Measurements from ENCODE around the gene P2RX6.

Gene P2RX6

DNA sequence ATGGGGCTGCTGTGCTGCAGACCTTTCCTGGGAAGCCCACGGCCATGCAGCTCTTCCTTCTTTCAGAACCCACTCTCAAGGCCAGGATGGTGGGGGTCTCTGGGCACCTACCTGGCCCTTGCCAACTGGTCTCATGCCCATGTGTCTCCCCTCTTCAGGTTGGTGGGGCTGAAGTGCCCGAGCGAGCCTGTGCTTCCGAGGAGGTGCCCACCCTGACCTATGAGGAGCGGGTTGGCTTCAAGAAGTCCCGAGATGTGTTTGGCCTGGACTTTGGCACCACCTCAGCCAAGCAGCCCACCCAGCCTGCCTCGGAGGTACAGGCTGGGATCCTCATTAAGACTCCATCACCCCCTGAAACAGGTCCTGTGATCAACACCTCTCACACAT, 22.9 kb upstream of the P2RX6 start:
- TF ChIP-seq, protein P1, sequence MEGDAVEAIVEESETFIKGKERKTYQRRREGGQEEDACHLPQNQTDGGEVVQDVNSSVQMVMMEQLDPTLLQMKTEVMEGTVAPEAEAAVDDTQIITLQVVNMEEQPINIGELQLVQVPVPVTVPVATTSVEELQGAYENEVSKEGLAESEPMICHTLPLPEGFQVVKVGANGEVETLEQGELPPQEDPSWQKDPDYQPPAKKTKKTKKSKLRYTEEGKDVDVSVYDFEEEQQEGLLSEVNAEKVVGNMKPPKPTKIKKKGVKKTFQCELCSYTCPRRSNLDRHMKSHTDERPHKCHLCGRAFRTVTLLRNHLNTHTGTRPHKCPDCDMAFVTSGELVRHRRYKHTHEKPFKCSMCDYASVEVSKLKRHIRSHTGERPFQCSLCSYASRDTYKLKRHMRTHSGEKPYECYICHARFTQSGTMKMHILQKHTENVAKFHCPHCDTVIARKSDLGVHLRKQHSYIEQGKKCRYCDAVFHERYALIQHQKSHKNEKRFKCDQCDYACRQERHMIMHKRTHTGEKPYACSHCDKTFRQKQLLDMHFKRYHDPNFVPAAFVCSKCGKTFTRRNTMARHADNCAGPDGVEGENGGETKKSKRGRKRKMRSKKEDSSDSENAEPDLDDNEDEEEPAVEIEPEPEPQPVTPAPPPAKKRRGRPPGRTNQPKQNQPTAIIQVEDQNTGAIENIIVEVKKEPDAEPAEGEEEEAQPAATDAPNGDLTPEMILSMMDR (IDR thresholded peaks at IDR 0.05; ENCODE audit: borderline replicate concordance, insufficient read depth, low read depth, low read length) = no peak
- no peak overlapping the region for H3K4me3 ChIP-seq (ENCODE audit: low read depth, low read length)

DNA sequence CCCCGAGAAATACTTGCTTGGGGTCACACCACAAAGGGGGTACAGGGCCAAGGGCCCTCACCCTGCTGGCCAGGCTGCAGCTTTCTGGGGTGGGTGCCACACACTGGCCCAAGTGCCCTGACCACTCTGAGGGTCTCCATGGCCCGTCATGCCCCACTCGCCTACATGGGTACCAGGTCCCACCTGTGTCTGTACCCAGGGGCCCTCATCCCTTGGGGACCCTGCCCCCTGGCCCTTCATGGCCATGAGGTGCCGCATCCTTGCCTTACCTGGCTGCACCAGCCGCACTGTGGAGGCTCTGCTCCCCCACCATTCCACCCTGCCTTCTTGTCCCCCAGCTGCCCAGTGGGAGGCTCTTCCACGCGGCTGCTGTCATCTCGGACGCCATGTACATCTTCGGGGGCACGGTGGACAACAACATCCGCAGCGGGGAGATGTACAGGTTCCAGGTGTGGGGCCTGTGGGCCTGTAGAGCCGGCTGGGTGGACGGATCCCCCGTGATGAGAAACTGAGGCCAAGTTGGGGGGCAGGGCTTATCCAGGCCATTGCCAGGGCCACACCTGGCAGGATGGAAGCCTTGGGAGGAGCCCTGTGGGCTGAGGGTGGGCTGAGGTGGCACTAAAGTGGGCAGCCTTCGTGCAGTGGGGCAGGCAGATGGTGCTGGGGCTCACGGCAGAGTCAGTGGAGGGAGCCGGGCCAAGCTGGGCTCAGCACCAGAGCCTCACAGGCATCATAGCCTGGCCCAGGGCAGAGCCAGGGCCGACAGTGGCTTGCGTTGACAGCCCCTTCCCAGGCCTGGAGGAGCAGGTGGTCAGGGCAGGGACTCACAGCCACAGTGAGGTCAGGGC, 22.3 kb upstream of the P2RX6 start:
- H3K4me3 ChIP-seq (ENCODE audit: low read depth, low read length) = no peak overlapping the region
- TF ChIP-seq, protein P1 (IDR thresholded peaks at IDR 0.05; ENCODE audit: borderline replicate concordance, insufficient read depth, low read depth, low read length) = no peak

DNA sequence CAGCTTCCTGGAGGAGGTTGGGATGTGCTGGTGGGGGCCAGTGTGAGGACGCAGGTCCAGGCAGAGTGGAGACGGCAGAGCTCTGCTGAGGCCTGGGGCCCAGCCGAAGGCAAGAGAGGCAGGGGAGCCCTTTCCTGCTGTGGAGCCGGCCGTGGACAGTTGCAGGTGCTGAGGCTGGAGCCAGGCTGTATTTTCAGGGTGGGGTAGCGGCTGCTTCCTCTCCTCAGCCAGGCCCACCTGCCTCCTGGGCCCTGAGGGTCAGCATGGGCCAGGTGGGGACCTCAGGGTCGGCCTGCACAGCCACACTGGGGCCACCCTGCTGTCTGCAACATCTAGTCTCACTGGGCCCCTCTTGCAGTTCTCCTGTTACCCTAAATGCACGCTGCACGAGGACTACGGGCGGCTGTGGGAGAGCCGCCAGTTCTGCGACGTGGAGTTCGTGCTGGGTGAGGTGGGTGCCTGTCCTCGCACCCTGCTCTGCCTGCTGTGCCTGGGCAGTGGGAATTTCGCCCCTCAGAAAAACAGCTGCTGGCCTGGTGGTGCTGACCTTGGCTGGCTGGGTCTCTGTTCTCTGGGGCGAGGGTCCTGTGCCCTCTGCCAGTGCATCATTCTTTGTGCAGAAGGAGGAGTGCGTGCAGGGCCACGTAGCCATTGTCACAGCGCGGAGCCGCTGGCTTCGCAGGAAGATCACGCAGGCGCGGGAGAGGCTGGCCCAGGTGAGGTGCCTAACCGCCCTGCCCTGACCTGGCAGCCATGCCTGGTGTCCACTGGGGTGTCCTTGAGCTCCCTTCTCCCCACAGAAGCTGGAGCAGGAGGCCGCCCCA, 21.4 kb upstream of the P2RX6 start:
- TF ChIP-seq, protein P1 (IDR thresholded peaks at IDR 0.05; ENCODE audit: borderline replicate concordance, insufficient read depth, low read depth, low read length) = no peak
- no peak overlapping the region for H3K4me3 ChIP-seq (ENCODE audit: low read depth, low read length)

DNA sequence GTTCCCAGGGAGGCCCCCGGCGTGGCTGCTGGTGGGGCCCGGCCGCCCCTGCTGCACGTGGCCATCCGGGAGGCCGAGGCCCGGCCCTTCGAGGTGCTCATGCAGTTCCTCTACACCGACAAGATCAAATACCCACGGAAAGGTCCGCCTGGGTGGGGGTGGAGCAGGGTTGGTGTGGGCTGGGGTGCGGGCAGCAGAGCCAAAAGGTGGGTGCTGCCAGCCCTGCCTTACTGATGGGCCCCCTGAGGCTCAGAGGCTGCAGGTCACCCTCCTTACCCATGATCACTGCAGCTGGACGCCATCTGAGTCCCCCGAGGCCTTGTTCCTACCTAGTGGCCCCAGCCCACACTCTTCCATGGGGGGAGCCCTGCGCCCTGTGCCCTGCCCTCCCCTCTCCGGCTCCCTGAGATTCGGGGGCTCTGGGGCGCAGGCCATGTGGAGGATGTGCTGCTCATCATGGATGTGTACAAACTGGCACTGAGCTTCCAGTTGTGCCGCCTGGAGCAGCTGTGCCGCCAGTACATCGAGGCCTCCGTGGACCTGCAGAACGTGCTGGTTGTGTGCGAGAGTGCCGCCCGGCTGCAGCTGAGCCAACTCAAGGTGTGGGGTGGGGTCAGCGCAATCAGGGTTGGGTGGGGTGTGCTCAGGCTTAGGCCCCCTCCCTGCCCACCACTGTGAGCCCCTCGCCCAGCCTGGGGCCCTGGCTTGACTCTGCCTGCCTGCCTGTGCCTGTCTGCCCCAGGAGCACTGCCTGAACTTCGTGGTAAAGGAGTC, 20.6 kb upstream of the P2RX6 start:
- no peak overlapping the region for H3K4me3 ChIP-seq (ENCODE audit: low read depth, low read length)
- TF ChIP-seq, protein P1 (IDR thresholded peaks at IDR 0.05; ENCODE audit: borderline replicate concordance, insufficient read depth, low read depth, low read length) = no peak

DNA sequence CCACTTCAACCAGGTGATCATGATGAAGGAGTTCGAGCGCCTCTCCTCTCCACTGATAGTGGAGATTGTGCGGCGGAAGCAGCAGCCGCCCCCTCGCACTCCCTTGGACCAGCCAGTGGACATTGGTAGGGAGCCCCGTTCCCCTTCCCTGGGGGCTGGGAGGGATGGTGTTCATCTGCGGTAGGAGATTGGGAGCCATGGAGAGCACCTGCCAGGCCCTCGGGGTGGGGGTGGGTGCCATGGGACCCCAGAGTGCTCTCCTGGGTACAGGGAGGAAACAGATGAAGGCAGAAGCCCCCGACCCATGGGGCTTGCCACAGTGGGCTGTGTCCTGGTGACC, 20.1 kb upstream of the P2RX6 start:
- no peak overlapping the region for H3K4me3 ChIP-seq (ENCODE audit: low read depth, low read length)
- TF ChIP-seq, protein P1 (IDR thresholded peaks at IDR 0.05; ENCODE audit: borderline replicate concordance, insufficient read depth, low read depth, low read length) = no peak

DNA sequence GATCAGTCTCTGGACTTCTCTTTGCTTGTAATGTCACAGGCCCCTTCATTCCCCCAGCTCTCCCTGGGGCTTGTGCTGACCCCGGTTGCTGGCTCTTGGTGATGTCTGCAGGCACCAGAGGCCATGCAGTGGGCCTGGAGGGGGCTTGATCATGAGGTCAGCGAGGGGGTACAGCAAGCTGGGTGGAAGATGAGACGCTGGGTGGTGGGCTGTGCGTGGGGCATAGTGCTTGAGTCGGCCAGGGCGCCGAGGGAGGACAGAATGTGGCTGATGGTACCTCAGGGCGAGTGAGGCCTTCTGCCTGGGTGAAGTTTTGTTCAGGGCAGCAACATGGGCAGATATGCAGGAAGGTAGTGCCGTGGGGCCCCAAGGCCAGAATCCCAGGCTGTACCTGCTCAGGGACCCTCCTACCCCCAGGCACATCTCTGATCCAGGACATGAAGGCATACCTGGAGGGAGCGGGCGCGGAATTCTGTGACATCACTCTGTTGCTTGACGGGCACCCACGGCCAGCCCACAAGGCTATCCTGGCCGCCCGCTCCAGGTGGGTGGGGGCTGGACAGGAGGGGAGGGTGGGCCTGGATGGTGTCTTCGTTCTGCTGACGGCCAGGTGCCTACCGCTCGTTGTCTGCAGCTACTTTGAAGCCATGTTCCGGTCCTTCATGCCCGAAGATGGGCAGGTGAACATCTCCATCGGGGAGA, 19.5 kb upstream of the P2RX6 start:
- H3K4me3 ChIP-seq (ENCODE audit: low read depth, low read length) = no peak overlapping the region
- TF ChIP-seq, protein P1 (IDR thresholded peaks at IDR 0.05; ENCODE audit: borderline replicate concordance, insufficient read depth, low read depth, low read length) = no peak

All from GM12875 (cell line).